SU-DHL-6 (cell line): ENCODE measurements around the gene AGTR1.

ENCODE experiments used
- H2AFZ ChIP-seq: fragments of 200-600 bp; sonication (generic); 2 replicates; pipeline ENCODE4 v1.6.1; 2014; ENCODE audit warnings: low read depth, mild to moderate bottlenecking, moderate library complexity, mixed read lengths, antibody characterized with exemption, low read length; ENCODE audit not compliant: severe bottlenecking
- H3F3A ChIP-seq: fragments of 200-600 bp; shearing (Covaris generic); 2 replicates; pipeline ENCODE4 v1.6.0; 2016; ENCODE audit warnings: antibody characterized with exemption, mild to moderate bottlenecking; ENCODE audit not compliant: insufficient read depth
- H3K27ac ChIP-seq: fragments of 200-600 bp; sonication (generic); 2 replicates; pipeline ENCODE4 v1.5.1; 2016; ENCODE audit warnings: low read depth, mild to moderate bottlenecking, low read length, moderate library complexity, mixed read lengths
- H3K27me3 ChIP-seq: fragments of 200-600 bp; sonication (generic), shearing (Covaris generic); 2 replicates; pipeline ENCODE4 v1.6.0; 2014; ENCODE audit warnings: mild to moderate bottlenecking, low read length
- H3K36me3 ChIP-seq: fragments of 200-600 bp; sonication (generic); 2 replicates; pipeline ENCODE4 v1.6.1; 2014; ENCODE audit warnings: mild to moderate bottlenecking, low read length, mixed read lengths
- H3K4me2 ChIP-seq: fragments of 300-600, 200-600 bp; shearing (Covaris generic), sonication (generic); 2 replicates; pipeline ENCODE4 v1.6.0; 2014; ENCODE audit warnings: low read length, low read depth, mild to moderate bottlenecking; ENCODE audit not compliant: poor library complexity, severe bottlenecking
- H3K4me3 ChIP-seq: fragments of 200-600 bp; sonication (generic); 2 replicates; pipeline ENCODE4 v1.5.1; 2014; ENCODE audit warnings: antibody characterized with exemption, low read length, mild to moderate bottlenecking, mixed read lengths; ENCODE audit not compliant: insufficient read depth, poor library complexity, severe bottlenecking
- H3K79me2 ChIP-seq: fragments of 200-600 bp; sonication (generic); 2 replicates; pipeline ENCODE4 v1.6.1; 2014; ENCODE audit warnings: mild to moderate bottlenecking, low read length, moderate library complexity; ENCODE audit not compliant: insufficient read depth
- H3K9ac ChIP-seq: fragments of 200-600 bp; sonication (generic); 2 replicates; pipeline ENCODE4 v1.7.0; 2014; ENCODE audit warnings: mild to moderate bottlenecking, low read length
- H3K9me2 ChIP-seq: fragments of 200-600 bp; sonication (generic); replicated peaks from 2 replicates; pipeline ENCODE4 v1.6.1; 2014; ENCODE audit warnings: low read length; ENCODE audit not compliant: insufficient read depth
- H3K9me3 ChIP-seq: fragments of 200-600 bp; sonication (generic); 2 replicates; pipeline ENCODE4 v1.6.1; 2014; ENCODE audit warnings: low read length, mixed read lengths; ENCODE audit not compliant: insufficient read depth
- H4K20me1 ChIP-seq: fragments of 200-600 bp; sonication (generic); 2 replicates; pipeline ENCODE4 v1.6.1; 2014; ENCODE audit warnings: low read depth, mild to moderate bottlenecking, antibody characterized with exemption, low read length, moderate library complexity, mixed read lengths
- CTCF ChIP-seq: fragments of 200-600 bp; sonication (generic); IDR thresholded peaks from one replicate; pipeline ENCODE4 v1.5.1; 2017; ENCODE audit warnings: antibody characterized with exemption, mild to moderate bottlenecking, low read length, moderate library complexity; ENCODE audit not compliant: insufficient read depth, poor library complexity, severe bottlenecking
- EZH2phosphoT487 ChIP-seq: fragments of 200-600 bp; sonication (generic), shearing (Covaris generic); conservative IDR thresholded peaks from 2 replicates; pipeline ENCODE4 v1.6.1; 2018; ENCODE audit warnings: mild to moderate bottlenecking, antibody characterized with exemption, low read length, moderate library complexity, mixed read lengths

Gene AGTR1

DNA sequence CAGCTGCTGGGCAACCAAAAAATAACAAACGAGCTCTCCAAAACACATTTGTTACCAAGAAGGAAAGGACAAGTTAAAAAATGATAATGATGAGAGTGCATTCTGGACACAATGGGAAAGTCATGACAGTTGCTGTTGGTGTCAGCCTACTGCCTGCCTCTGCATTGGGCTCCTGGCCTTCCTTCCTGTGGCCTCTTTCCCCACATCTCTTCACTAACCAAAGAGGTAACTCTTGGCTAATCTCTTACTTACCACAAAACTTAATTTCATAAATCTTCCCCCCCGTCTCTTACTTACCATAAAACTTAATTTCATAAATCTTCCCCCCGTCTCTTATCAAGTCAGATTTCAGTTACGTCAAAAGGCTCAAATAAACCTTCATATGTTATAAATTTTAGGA lies 58.6 kb downstream of the AGTR1 start:
- TF ChIP-seq EZH2phosphoT487 (no peak), CTCF (no peak)
- Histone ChIP-seq H3K36me3 (no peaks in the 10 kb centered on the region), H2AFZ (no peak overlapping the region), H3K27me3 (no peaks in the 10 kb centered on the region), H3K4me3 (no peak overlapping the region), H3K9ac (no peak overlapping the region), H3K79me2 (no peaks in the 10 kb centered on the region), H3K9me3 (no peaks in the 10 kb centered on the region), H3K9me2 (no peaks in the 10 kb centered on the region), H3K27ac (no peak overlapping the region), H3K4me2 (no peak overlapping the region), H4K20me1 (no peaks in the 10 kb centered on the region), H3F3A (no peaks in the 10 kb centered on the region)

GRCh38 chr3:148757238-148758215 lies 59.8 kb downstream of the AGTR1 start:
- Histone ChIP-seq H3K9me3 (no peaks in the 10 kb centered on the region), H3K9me2 (no peaks in the 10 kb centered on the region), H2AFZ (no peak overlapping the region), H3K36me3 (no peaks in the 10 kb centered on the region), H3F3A (no peaks in the 10 kb centered on the region), H3K4me2 (no peak overlapping the region), H3K9ac (no peak overlapping the region), H4K20me1 (no peaks in the 10 kb centered on the region), H3K27ac (no peak overlapping the region), H3K27me3 (no peaks in the 10 kb centered on the region), H3K79me2 (no peaks in the 10 kb centered on the region), H3K4me3 (no peak overlapping the region)
- TF ChIP-seq EZH2phosphoT487 (no peak), CTCF (no peak)

- Histone ChIP-seq H2AFZ (no peak overlapping the region), H3F3A (no peaks in the 10 kb centered on the region), H3K4me3 (no peak overlapping the region), H3K36me3 (no peaks in the 10 kb centered on the region), H3K4me2 (no peak overlapping the region), H3K27me3 (no peaks in the 10 kb centered on the region), H3K9me3 (no peaks in the 10 kb centered on the region), H3K27ac (no peak overlapping the region), H4K20me1 (no peaks in the 10 kb centered on the region), H3K79me2 (no peaks in the 10 kb centered on the region), H3K9ac (no peak overlapping the region), H3K9me2 (no peaks in the 10 kb centered on the region)
- TF ChIP-seq CTCF, result no peak
- no peak for TF ChIP-seq EZH2phosphoT487
Observed at GRCh38 chr3:148758303-148758884, 60.7 kb downstream of the AGTR1 start.
